ENCODE data around the gene LMTK3.
A peak's percentile ranks its signal among the peaks of the same experiment; 100 is the strongest.
"Not testable (repeated sequence)": the region's sequence is repeated elsewhere in the genome, so short reads cannot be mapped to it uniquely, and the experiment has no call there.

LMTK3 gene

GRCh38 chr19:48507911-48508439, 3.7 kb downstream of the LMTK3 start:
- DNase-seq, result no peak

- no peak for DNase-seq
Observed at GRCh38 chr19:48506138-48506733, 5.4 kb downstream of the LMTK3 start.

- DNase-seq, result peak in 1 of 2 experiments; percentile 75
Observed at GRCh38 chr19:48502350-48503018, 9.2 kb downstream of the LMTK3 start.

- peak; percentile 37 to 72 for DNase-seq
Observed at GRCh38 chr19:48501494-48502349, 9.9 kb downstream of the LMTK3 start.

- DNase-seq, result no peak
Observed at GRCh38 chr19:48500830-48501493, 10.7 kb downstream of the LMTK3 start.

- DNase-seq, result no peak
Observed at GRCh38 chr19:48499316-48500090, 12.1 kb downstream of the LMTK3 start.

GRCh38 chr19:48498595-48499311, 12.9 kb downstream of the LMTK3 start:
- no peak for DNase-seq

GRCh38 chr19:48497728-48498594, 13.7 kb downstream of the LMTK3 start:
- DNase-seq, result no peak

- DNase-seq, result no peak
Observed at GRCh38 chr19:48496959-48497727, 14.5 kb downstream of the LMTK3 start.

GRCh38 chr19:48495396-48495795, 16.2 kb downstream of the LMTK3 start:
- no peak for DNase-seq

GRCh38 chr19:48493718-48494401, 17.8 kb downstream of the LMTK3 start:
- DNase-seq, result no peak

GRCh38 chr19:48492925-48493717, 18.5 kb downstream of the LMTK3 start:
- DNase-seq, result peak; percentile 73 to 74

- no peak for DNase-seq
Observed at GRCh38 chr19:48491793-48492123, 19.9 kb downstream of the LMTK3 start.

GRCh38 chr19:48490981-48491792, 20.4 kb downstream of the LMTK3 start:
- DNase-seq, result peak; percentile 46 to 47

- peak; percentile 73 to 77 for DNase-seq
Observed at GRCh38 chr19:48489608-48490216, 21.9 kb downstream of the LMTK3 start.

- DNase-seq, result not testable (repeated sequence)
Observed at GRCh38 chr19:48488478-48488877, 23.2 kb downstream of the LMTK3 start.

GRCh38 chr19:48487948-48488347, 23.7 kb downstream of the LMTK3 start:
- DNase-seq, result no peak
